ENCODE results near the gene CMSS1. TPM values are rescaled to one million over a fixed set of nuclear protein-coding genes. Genes with fewer than 3 reads are reported as not detected.

Gene CMSS1
- total RNA-seq, 4 donors from 2014 or later = 2.4 to 29.9 (median 5.2) TPM

- no peak for TF ChIP-seq EP300 (IDR thresholded peaks at IDR 0.05; ENCODE audit: low read depth)
- no peak for TF ChIP-seq POLR2AphosphoS5 (IDR thresholded peaks at IDR 0.05)
- TF ChIP-seq, protein P1, sequence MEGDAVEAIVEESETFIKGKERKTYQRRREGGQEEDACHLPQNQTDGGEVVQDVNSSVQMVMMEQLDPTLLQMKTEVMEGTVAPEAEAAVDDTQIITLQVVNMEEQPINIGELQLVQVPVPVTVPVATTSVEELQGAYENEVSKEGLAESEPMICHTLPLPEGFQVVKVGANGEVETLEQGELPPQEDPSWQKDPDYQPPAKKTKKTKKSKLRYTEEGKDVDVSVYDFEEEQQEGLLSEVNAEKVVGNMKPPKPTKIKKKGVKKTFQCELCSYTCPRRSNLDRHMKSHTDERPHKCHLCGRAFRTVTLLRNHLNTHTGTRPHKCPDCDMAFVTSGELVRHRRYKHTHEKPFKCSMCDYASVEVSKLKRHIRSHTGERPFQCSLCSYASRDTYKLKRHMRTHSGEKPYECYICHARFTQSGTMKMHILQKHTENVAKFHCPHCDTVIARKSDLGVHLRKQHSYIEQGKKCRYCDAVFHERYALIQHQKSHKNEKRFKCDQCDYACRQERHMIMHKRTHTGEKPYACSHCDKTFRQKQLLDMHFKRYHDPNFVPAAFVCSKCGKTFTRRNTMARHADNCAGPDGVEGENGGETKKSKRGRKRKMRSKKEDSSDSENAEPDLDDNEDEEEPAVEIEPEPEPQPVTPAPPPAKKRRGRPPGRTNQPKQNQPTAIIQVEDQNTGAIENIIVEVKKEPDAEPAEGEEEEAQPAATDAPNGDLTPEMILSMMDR (IDR thresholded peaks at IDR 0.05) = no peak
- no peak for TF ChIP-seq POLR2A (IDR thresholded peaks at IDR 0.05)
- Histone ChIP-seq H3K36me3 (no peaks in the 10 kb centered on the region), H3K4me3 (no peak overlapping the region), H3K9me3 (no peaks in the 10 kb centered on the region), H3K27me3 (no peaks in the 10 kb centered on the region), H3K4me1 (no peaks in the 10 kb centered on the region), H3K27ac (no peak overlapping the region)
- no peak for DNase-seq
- 88% methylated on average over 8 of the region's 8 CpGs; no CpG with 5 or more reads in 1 of the 2 donors for WGBS, 2 donors (ENCODE audit: low coverage in 1 of 2)
- intact Hi-C loops (cut with DNase I; ENCODE audit: low total_unique reads) (no loop called here), in situ Hi-C loops (cut with MboI; ENCODE audit: low pct_ligation_motif_present in 1 of 4, low pct_unique_long_range_greater_than_20kb in 1 of 4, low sequenced_read_pairs in 3 of 4) (no loop called here)
These were observed 23.2 kb upstream of the CMSS1 start for GRCh38 chr3:99794485-99794884.

- 72% methylated on average over 15 of the region's 15 CpGs; no CpG with 5 or more reads in 1 of the 2 donors for WGBS, 2 donors (ENCODE audit: low coverage in 1 of 2)
- no peak for DNase-seq
- in situ Hi-C loops (cut with MboI; ENCODE audit: low pct_ligation_motif_present in 1 of 4, low pct_unique_long_range_greater_than_20kb in 1 of 4, low sequenced_read_pairs in 3 of 4) (no loop called here), intact Hi-C loops (cut with DNase I; ENCODE audit: low total_unique reads) (no loop called here)
- H3K4me1 ChIP-seq = no peaks in the 10 kb centered on the region
- no peak for TF ChIP-seq POLR2AphosphoS5 (IDR thresholded peaks at IDR 0.05)
- TF ChIP-seq EP300 (IDR thresholded peaks at IDR 0.05; ENCODE audit: low read depth) = no peak
- no peak for TF ChIP-seq POLR2A (IDR thresholded peaks at IDR 0.05)
- TF ChIP-seq, protein P1 (IDR thresholded peaks at IDR 0.05) = no peak
- no peaks in the 10 kb centered on the region for H3K36me3 ChIP-seq
- no peaks in the 10 kb centered on the region for H3K27me3 ChIP-seq
- no peaks in the 10 kb centered on the region for H3K9me3 ChIP-seq
- no peak overlapping the region for H3K27ac ChIP-seq
- H3K4me3 ChIP-seq = no peak overlapping the region
These were observed 22.1 kb upstream of the CMSS1 start for GRCh38 chr3:99795573-99795972.

- H3K27ac ChIP-seq = no peak overlapping the region
- DNase-seq = no peak
- no peak overlapping the region for H3K4me3 ChIP-seq
- no peaks in the 10 kb centered on the region for H3K4me1 ChIP-seq
- H3K27me3 ChIP-seq = no peaks in the 10 kb centered on the region
- H3K9me3 ChIP-seq = peaks cover 0 to 3% of the 10 kb centered on the region in 2 donors
- no peak for TF ChIP-seq POLR2AphosphoS5 (IDR thresholded peaks at IDR 0.05)
- TF ChIP-seq POLR2A (IDR thresholded peaks at IDR 0.05) = no peak
- TF ChIP-seq EP300 (IDR thresholded peaks at IDR 0.05; ENCODE audit: low read depth) = no peak
- TF ChIP-seq, protein P1 (IDR thresholded peaks at IDR 0.05) = no peak
- 76 to 77% methylated on average over 3 to 4 of the region's 4 CpGs for WGBS, 2 donors (ENCODE audit: low coverage in 1 of 2)
- intact Hi-C loops (cut with DNase I; ENCODE audit: low total_unique reads) = no loop called here
- in situ Hi-C loops (cut with MboI; ENCODE audit: low pct_ligation_motif_present in 1 of 4, low pct_unique_long_range_greater_than_20kb in 1 of 4, low sequenced_read_pairs in 3 of 4) = no loop called here
- no peaks in the 10 kb centered on the region for H3K36me3 ChIP-seq
These were observed 18.2 kb upstream of the CMSS1 start for GRCh38 chr3:99799422-99799821.

GRCh38 chr3:99803297-99803696, 14.4 kb upstream of the CMSS1 start:
- Histone ChIP-seq H3K4me1 (no peaks in the 10 kb centered on the region), H3K9me3 (peaks cover 9 to 17% of the 10 kb centered on the region in 2 donors), H3K27me3 (no peaks in the 10 kb centered on the region), H3K4me3 (no peak overlapping the region), H3K36me3 (no peaks in the 10 kb centered on the region), H3K27ac (no peak overlapping the region)
- no peak for TF ChIP-seq POLR2A (IDR thresholded peaks at IDR 0.05)
- TF ChIP-seq, protein P1 (IDR thresholded peaks at IDR 0.05) = no peak
- in situ Hi-C loops (cut with MboI; ENCODE audit: low pct_ligation_motif_present in 1 of 4, low pct_unique_long_range_greater_than_20kb in 1 of 4, low sequenced_read_pairs in 3 of 4) = no loop called here
- WGBS, 2 donors (ENCODE audit: low coverage in 1 of 2) = 89 to 93% methylated on average over 1 of the region's 1 CpG
- intact Hi-C loops (cut with DNase I; ENCODE audit: low total_unique reads) = no loop called here
- DNase-seq = no peak
